Smooth muscle cell (in vitro differentiated cells): ENCODE data around the gene STAB2. TPM values are rescaled to one million over a fixed set of nuclear protein-coding genes. Genes with fewer than 3 reads are reported as not detected.

Source experiments
- DNase-seq: peaks from one replicate; lab custom pipeline; 2025; ENCODE audit not compliant: unreplicated experiment; lab: John Stamatoyannopoulos, UW
- H2AFZ ChIP-seq: fragments of 200-600 bp; sonication (generic); 2 replicates; pipeline ENCODE4 v1.6.0; 2016; ENCODE audit warnings: antibody characterized with exemption, low read depth, mild to moderate bottlenecking
- H3F3A ChIP-seq: fragments of 200-600 bp; sonication (generic); 2 replicates; pipeline ENCODE4 v1.6.0; 2017; ENCODE audit warnings: antibody characterized with exemption, low read depth
- H3K27ac ChIP-seq: fragments of 200-600 bp; sonication (generic); 2 replicates; pipeline ENCODE4 v1.5.1; 2016; ENCODE audit warnings: low read depth, mild to moderate bottlenecking
- H3K27me3 ChIP-seq: fragments of 200-600 bp; sonication (generic); 2 replicates; pipeline ENCODE4 v1.6.1; 2016; ENCODE audit warnings: low read depth, mild to moderate bottlenecking
- H3K36me3 ChIP-seq: fragments of 200-600 bp; sonication (generic); 2 replicates; pipeline ENCODE4 v1.5.1; 2016; ENCODE audit warnings: low read depth
- H3K4me1 ChIP-seq: fragments of 200-600 bp; sonication (generic); 2 replicates; pipeline ENCODE4 v1.5.1; 2016; ENCODE audit warnings: low read depth
- H3K4me2 ChIP-seq: fragments of 200-600 bp; sonication (generic); 2 replicates; pipeline ENCODE4 v1.6.0; 2016; ENCODE audit warnings: mild to moderate bottlenecking
- H3K4me3 ChIP-seq: fragments of 200-600 bp; sonication (generic); 2 replicates; pipeline ENCODE4 v1.5.1; 2016; ENCODE audit warnings: mild to moderate bottlenecking
- H3K79me2 ChIP-seq: fragments of 200-600 bp; sonication (generic); 2 replicates; pipeline ENCODE4 v1.6.0; 2016; ENCODE audit warnings: low read depth, mild to moderate bottlenecking
- H3K9ac ChIP-seq: fragments of 200-600 bp; sonication (generic); 2 replicates; pipeline ENCODE4 v1.6.0; 2016; ENCODE audit warnings: low read depth
- H3K9me3 ChIP-seq: fragments of 200-600 bp; sonication (generic); replicated peaks from 2 replicates; pipeline ENCODE4 v1.5.1; 2016; ENCODE audit warnings: low read depth
- H4K20me1 ChIP-seq: fragments of 200-600 bp; sonication (generic); 2 replicates; pipeline ENCODE4 v1.6.0; 2016; ENCODE audit warnings: low read depth
- CTCF ChIP-seq: fragments of 200-600 bp; sonication (generic); IDR thresholded peaks from 2 replicates; pipeline ENCODE4 v1.5.1; 2017; ENCODE audit warnings: borderline replicate concordance, mild to moderate bottlenecking, antibody characterized with exemption; ENCODE audit not compliant: insufficient read depth, poor library complexity, severe bottlenecking
- WGBS: methylation state at CpG from one replicate; pipeline ENCODE4 v1.1.7; 2016; ENCODE audit warnings: low lambda C conversion rate; 5-methylcytosine and 5-hydroxymethylcytosine counted together
- polyA plus RNA-seq: library from polyadenylated mRNA; unstranded; fragments of >200 nt; fragmentation: Nextera tagmentation; extraction: Ambion mirVana; gene quantifications from 2 replicates; pipeline ENCODE4 v1.2.1, GENCODE V29; 2016
- total RNA-seq: library from RNA; depleted of rRNA; stranded (reverse); fragments of >200 nt; gene quantifications from 2 replicates; pipeline ENCODE4 v1.2.3, GENCODE V29; 2014

Gene STAB2
- total and polyA plus RNA-seq, 2 experiments from 2014 or later, result not detected

- WGBS, result 89% methylated on average over 6 of the region's 6 CpGs
- no peak overlapping the region for H3K4me2 ChIP-seq
- no peak for TF ChIP-seq CTCF
These were observed 99.0 kb downstream of the STAB2 start for GRCh38 chr12:103686026-103686425.

DNA sequence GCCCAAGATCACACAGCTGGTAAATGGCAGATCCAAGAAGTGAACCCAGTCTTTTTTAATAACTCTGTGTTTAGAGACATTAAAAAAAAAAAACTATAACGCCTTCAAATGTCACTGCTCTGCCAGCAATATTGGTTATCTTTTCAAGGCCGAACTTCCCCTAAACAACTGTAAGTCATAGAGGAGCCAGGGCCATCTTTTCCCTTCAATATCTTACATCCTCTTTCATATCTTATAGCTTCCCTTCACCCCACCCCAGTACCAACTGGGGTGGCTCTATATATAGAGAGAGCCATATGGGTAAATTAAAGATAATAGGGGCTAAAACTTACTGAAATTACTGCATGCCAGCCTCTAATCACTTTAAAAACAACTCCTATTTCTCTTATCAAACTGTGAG lies 100.2 kb downstream of the STAB2 start:
- no peak overlapping the region for H3K9ac ChIP-seq
- H3K9me3 ChIP-seq, result no peaks in the 10 kb centered on the region
- TF ChIP-seq CTCF, result no peak
- no peak for DNase-seq
- H3K4me1 ChIP-seq, result no peaks in the 10 kb centered on the region
- H3K79me2 ChIP-seq, result no peaks in the 10 kb centered on the region
- no peaks in the 10 kb centered on the region for H3F3A ChIP-seq
- H3K27me3 ChIP-seq, result peaks cover 32% of the 10 kb centered on the region
- H3K36me3 ChIP-seq, result no peaks in the 10 kb centered on the region
- H4K20me1 ChIP-seq, result no peaks in the 10 kb centered on the region
- no peak overlapping the region for H3K4me3 ChIP-seq
- no peak overlapping the region for H2AFZ ChIP-seq
- WGBS, result 40% methylated on average over 2 of the region's 2 CpGs
- H3K4me2 ChIP-seq, result no peak overlapping the region
- no peak overlapping the region for H3K27ac ChIP-seq

More at GRCh38 chr12:103686026-103686425, 99.0 kb downstream of the STAB2 start:
- Histone ChIP-seq H3K4me1 (peaks cover 2% of the 10 kb centered on the region), H3F3A (no peaks in the 10 kb centered on the region), H3K27ac (no peak overlapping the region), H3K79me2 (no peaks in the 10 kb centered on the region), H3K4me3 (no peak overlapping the region), H3K36me3 (no peaks in the 10 kb centered on the region), H4K20me1 (peaks cover 2% of the 10 kb centered on the region), H3K9ac (no peak overlapping the region), H3K9me3 (no peaks in the 10 kb centered on the region), H2AFZ (no peak overlapping the region), H3K27me3 (peaks cover 32% of the 10 kb centered on the region)
- DNase-seq, result no peak

DNA sequence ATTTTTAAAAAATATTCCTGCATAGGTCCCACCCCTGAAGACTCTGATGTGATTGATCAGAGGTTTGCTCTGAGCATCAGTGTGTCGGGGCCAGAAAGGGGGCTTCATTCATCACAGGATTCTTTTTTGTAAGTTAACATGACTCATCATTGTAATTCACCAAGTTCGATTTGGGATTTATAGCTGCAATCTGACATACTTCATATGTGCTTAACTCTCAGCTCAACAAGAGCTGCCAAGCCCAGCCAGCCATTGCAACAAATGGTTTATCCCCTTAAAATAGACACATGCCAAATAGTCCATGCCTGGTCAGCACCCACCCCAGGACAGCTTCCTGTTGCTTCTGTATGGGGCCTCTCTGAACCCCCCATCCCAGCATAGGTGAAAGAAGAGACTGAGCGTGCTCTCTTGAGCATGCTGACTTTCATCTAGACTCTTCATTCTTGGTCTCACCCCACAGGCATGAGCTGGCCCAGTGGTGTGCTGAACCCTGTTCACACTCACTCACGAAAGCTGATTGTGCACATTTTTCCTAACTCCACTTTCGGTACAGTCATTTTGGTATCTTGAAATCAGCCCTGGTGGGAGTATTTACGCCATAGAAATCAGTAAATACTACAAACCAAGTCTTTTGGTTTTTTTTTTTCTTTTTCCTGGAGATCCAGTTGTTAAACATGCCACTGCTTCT lies 101.4 kb downstream of the STAB2 start:
- H3F3A ChIP-seq, result no peaks in the 10 kb centered on the region
- no peak overlapping the region for H3K4me3 ChIP-seq
- H4K20me1 ChIP-seq, result no peaks in the 10 kb centered on the region
- H3K4me1 ChIP-seq, result no peaks in the 10 kb centered on the region
- no peaks in the 10 kb centered on the region for H3K79me2 ChIP-seq
- H3K4me2 ChIP-seq, result no peak overlapping the region
- no peaks in the 10 kb centered on the region for H3K36me3 ChIP-seq
- DNase-seq, result no peak
- no peaks in the 10 kb centered on the region for H3K9me3 ChIP-seq
- TF ChIP-seq CTCF, result no peak
- no peak overlapping the region for H3K9ac ChIP-seq
- no peak overlapping the region for H3K27ac ChIP-seq
- WGBS, result 65% methylated on average over 6 of the region's 6 CpGs
- peaks cover 24% of the 10 kb centered on the region for H3K27me3 ChIP-seq
- H2AFZ ChIP-seq, result no peak overlapping the region

DNA sequence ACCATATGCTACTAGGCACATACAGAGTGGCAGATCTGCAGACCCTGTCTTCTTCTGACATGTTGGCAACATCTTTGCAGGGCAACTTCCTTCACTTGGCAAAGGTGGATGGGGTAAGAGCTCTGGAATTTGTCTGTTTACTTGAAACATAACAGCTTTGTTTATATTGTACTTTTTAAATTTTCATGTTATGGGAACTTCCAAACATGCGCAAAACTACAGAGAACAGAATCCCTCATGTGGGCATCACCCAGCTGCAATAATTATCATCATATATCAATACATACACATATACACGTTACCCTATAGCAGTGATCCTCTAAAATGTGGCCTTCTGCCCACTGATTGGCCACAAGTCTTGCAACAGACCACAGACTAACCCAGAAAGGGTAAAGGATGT lies 103.4 kb downstream of the STAB2 start:
- Histone ChIP-seq H3K9ac (no peak overlapping the region), H3K27me3 (peaks cover 6% of the 10 kb centered on the region), H2AFZ (no peak overlapping the region), H3K36me3 (no peaks in the 10 kb centered on the region), H3K4me1 (no peaks in the 10 kb centered on the region), H3F3A (no peaks in the 10 kb centered on the region), H3K9me3 (no peaks in the 10 kb centered on the region), H3K27ac (no peak overlapping the region), H3K4me3 (no peak overlapping the region), H3K79me2 (no peaks in the 10 kb centered on the region), H4K20me1 (no peaks in the 10 kb centered on the region), H3K4me2 (no peak overlapping the region)
- no peak for DNase-seq
- 81% methylated on average over 2 of the region's 2 CpGs for WGBS
- TF ChIP-seq CTCF, result no peak
